Measurements from ENCODE around the gene TH.

Gene TH

GRCh38 chr11:2177076-2177475 is 5.5 kb upstream of the TH start:
- DNase-seq, result no peak

GRCh38 chr11:2176389-2176900 is 4.8 kb upstream of the TH start:
- DNase-seq, result no peak

- no peak for DNase-seq
Observed at GRCh38 chr11:2175659-2176058, 4.0 kb upstream of the TH start.

GRCh38 chr11:2174361-2174760 is 2.7 kb upstream of the TH start:
- DNase-seq, result no peak

GRCh38 chr11:2173761-2174160 is 2.1 kb upstream of the TH start:
- DNase-seq, result no peak

- no peak for DNase-seq
Observed at GRCh38 chr11:2173150-2173693, 1.6 kb upstream of the TH start.

- no peak for DNase-seq
Observed at GRCh38 chr11:2172676-2173075, 1.1 kb upstream of the TH start.

GRCh38 chr11:2169626-2170570 is 1.7 kb downstream of the TH start:
- DNase-seq, result no peak

GRCh38 chr11:2169005-2169378 is 2.6 kb downstream of the TH start:
- no peak for DNase-seq

GRCh38 chr11:2168286-2169004 is 3.2 kb downstream of the TH start:
- DNase-seq, result no peak

- DNase-seq, result no peak
Observed at GRCh38 chr11:2167141-2168045, 4.2 kb downstream of the TH start.

- DNase-seq, result no peak
Observed at GRCh38 chr11:2166091-2166851, 5.3 kb downstream of the TH start.

- DNase-seq, result no peak
Observed at GRCh38 chr11:2165571-2165970, 6.0 kb downstream of the TH start.

GRCh38 chr11:2164861-2165555 is 6.6 kb downstream of the TH start:
- DNase-seq, result no peak

- DNase-seq, result no peak
Observed at GRCh38 chr11:2164081-2164480, 7.5 kb downstream of the TH start.

- DNase-seq, result no peak
Observed at GRCh38 chr11:2163428-2163978, 8.1 kb downstream of the TH start.

GRCh38 chr11:2160736-2161259 is 10.8 kb downstream of the TH start, which contains the start of gene INS:
TSS of gene INS (minus strand) at chr11:2161209. CDS start at chr11:2160971, 238 bp downstream.
- DNase-seq, result no peak

GRCh38 chr11:2159536-2160413 is 11.8 kb downstream of the TH start:
- DNase-seq, result no peak

GRCh38 chr11:2158966-2159365 is 12.6 kb downstream of the TH start:
- DNase-seq, result no peak

Data from MV-4-11 (cell line).